Neural cell (in vitro differentiated cells): Measurements from ENCODE around the gene SOCS7.
A peak's percentile ranks its signal among the peaks of the same experiment; 100 is the strongest.

Source experiments
- TF ChIP-seq, protein P1 (sequence below): fragments of 450-650 bp; IDR thresholded peaks from 2 replicates; pipeline ENCODE4 v1.5.1; 2014; ENCODE audit warnings: antibody characterized with exemption, mild to moderate bottlenecking, moderate library complexity; ENCODE audit not compliant: poor library complexity, severe bottlenecking
- TF ChIP-seq, protein P2 (sequence below): IDR thresholded peaks from 2 replicates; pipeline ENCODE4 v1.6.1; 2012; ENCODE audit warnings: borderline replicate concordance

DNA sequence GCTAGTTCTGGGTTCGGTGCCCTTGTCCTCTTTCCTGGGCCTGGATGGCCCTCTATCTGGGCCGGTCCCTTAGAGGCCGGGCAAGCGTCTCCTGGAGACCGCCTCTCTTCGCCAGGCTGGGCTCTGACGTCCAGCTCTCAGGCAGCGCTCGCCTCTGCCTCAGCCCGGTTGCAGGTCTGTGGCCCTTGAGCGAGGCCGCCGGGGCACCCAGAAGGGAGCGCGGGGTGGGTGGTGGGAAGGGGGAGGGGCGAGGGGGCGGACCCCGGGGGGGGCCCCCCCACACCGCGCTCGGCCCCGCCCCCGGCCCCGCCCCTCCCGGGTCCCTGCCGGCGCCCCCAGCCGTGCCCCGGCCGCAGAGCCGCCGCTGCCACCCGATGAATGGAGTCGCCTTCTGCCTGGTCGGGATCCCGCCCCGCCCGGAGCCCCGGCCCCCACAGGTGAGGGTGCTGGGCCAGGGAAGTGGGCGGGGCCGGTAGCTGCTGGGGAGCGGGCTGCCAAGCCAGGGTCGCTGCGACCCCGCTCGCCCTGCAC, 76.5 kb downstream of the SOCS7 start, which contains the start of gene ARHGAP23:
- TF ChIP-seq, protein P1, sequence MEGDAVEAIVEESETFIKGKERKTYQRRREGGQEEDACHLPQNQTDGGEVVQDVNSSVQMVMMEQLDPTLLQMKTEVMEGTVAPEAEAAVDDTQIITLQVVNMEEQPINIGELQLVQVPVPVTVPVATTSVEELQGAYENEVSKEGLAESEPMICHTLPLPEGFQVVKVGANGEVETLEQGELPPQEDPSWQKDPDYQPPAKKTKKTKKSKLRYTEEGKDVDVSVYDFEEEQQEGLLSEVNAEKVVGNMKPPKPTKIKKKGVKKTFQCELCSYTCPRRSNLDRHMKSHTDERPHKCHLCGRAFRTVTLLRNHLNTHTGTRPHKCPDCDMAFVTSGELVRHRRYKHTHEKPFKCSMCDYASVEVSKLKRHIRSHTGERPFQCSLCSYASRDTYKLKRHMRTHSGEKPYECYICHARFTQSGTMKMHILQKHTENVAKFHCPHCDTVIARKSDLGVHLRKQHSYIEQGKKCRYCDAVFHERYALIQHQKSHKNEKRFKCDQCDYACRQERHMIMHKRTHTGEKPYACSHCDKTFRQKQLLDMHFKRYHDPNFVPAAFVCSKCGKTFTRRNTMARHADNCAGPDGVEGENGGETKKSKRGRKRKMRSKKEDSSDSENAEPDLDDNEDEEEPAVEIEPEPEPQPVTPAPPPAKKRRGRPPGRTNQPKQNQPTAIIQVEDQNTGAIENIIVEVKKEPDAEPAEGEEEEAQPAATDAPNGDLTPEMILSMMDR = no peak
- TF ChIP-seq, protein P2, sequence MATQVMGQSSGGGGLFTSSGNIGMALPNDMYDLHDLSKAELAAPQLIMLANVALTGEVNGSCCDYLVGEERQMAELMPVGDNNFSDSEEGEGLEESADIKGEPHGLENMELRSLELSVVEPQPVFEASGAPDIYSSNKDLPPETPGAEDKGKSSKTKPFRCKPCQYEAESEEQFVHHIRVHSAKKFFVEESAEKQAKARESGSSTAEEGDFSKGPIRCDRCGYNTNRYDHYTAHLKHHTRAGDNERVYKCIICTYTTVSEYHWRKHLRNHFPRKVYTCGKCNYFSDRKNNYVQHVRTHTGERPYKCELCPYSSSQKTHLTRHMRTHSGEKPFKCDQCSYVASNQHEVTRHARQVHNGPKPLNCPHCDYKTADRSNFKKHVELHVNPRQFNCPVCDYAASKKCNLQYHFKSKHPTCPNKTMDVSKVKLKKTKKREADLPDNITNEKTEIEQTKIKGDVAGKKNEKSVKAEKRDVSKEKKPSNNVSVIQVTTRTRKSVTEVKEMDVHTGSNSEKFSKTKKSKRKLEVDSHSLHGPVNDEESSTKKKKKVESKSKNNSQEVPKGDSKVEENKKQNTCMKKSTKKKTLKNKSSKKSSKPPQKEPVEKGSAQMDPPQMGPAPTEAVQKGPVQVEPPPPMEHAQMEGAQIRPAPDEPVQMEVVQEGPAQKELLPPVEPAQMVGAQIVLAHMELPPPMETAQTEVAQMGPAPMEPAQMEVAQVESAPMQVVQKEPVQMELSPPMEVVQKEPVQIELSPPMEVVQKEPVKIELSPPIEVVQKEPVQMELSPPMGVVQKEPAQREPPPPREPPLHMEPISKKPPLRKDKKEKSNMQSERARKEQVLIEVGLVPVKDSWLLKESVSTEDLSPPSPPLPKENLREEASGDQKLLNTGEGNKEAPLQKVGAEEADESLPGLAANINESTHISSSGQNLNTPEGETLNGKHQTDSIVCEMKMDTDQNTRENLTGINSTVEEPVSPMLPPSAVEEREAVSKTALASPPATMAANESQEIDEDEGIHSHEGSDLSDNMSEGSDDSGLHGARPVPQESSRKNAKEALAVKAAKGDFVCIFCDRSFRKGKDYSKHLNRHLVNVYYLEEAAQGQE = peak; percentile 16
